ENCODE results near the gene POLR2E. TPM values are rescaled to one million over a fixed set of nuclear protein-coding genes. Genes with fewer than 3 reads are reported as not detected.

POLR2E gene
- total and polyA plus RNA-seq, 2 of the 13 experiments (the other 11 are each of a cell fraction or from before 2014, with no cell fraction given) = 140 to 272 TPM

GRCh38 chr19:1103708-1104310 lies 8.6 kb upstream of the POLR2E start, which contains the start of gene GPX4 (continued):
- TF ChIP-seq KIAA2018 (CRISPR knock-in tag; IDR thresholded peaks at IDR 0.05; ENCODE audit: borderline replicate concordance) = no peak
- TF ChIP-seq ZNF383 (CRISPR knock-in tag; IDR thresholded peaks at IDR 0.05; ENCODE audit: borderline replicate concordance) = no peak
- TF ChIP-seq MXD1 (CRISPR knock-in tag; IDR thresholded peaks at IDR 0.05) = no peak
- no peak for TF ChIP-seq ZBTB46 (CRISPR knock-in tag; IDR thresholded peaks at IDR 0.05; ENCODE audit: borderline replicate concordance)
- TF ChIP-seq SKI (IDR thresholded peaks at IDR 0.05; ENCODE audit: partially characterized antibody) = peak; percentile 30
- TF ChIP-seq ZNF768 (CRISPR knock-in tag; IDR thresholded peaks at IDR 0.05) = no peak
- no peak for TF ChIP-seq SCMH1 (CRISPR knock-in tag; IDR thresholded peaks at IDR 0.05; ENCODE audit: borderline replicate concordance)
- TF ChIP-seq ZNF24 (IDR thresholded peaks at IDR 0.05) = no peak
- peak; percentile 8; the same call in 1 of the 2 replicates for TF ChIP-seq ZNF776 (CRISPR knock-in tag; IDR thresholded peaks at IDR 0.05)
- peak; percentile 43; the same call in 1 of the 2 replicates for TF ChIP-seq RELA (CRISPR knock-in tag; IDR thresholded peaks at IDR 0.05)
- 0 out of 2 replicates have a peak, but pooled peaks have one; percentile 14 for TF ChIP-seq FOXO1 (CRISPR knock-in tag; IDR thresholded peaks at IDR 0.05)
- no peak for TF ChIP-seq TRIM24 (CRISPR knock-in tag; IDR thresholded peaks at IDR 0.05)
- TF ChIP-seq RBM22 (optimal IDR thresholded peaks at IDR 0.05; ENCODE audit: low read length) = no peak
- peak; percentile 52; the same call in 1 of the 2 replicates for TF ChIP-seq ATF3 (CRISPR knock-in tag; IDR thresholded peaks at IDR 0.05)
